HG02678 (cell line): ENCODE results near the gene BMPR2.
"Not testable (repeated sequence)": the region's sequence is repeated elsewhere in the genome, so short reads cannot be mapped to it uniquely, and the experiment has no call there.

Source experiments
- ATAC-seq: cut with Tn5 transposase; IDR thresholded peaks from one replicate; pipeline ENCODE4 v1.9.1; 2021; ENCODE audit warnings: mild to moderate bottlenecking, moderate library complexity; ENCODE audit not compliant: unreplicated experiment

The BMPR2 gene

GRCh38 chr2:202375609-202376408 is at the start of gene BMPR2:
BMPR2 (plus strand) TSS chr2:202376327; CDS start chr2:202377475, 1,148 bp downstream.
- ATAC-seq: peak; percentile 70

GRCh38 chr2:202327858-202328257 is 48.3 kb upstream of the BMPR2 start:
- no peak for ATAC-seq

GRCh38 chr2:202335791-202336467 is 40.2 kb upstream of the BMPR2 start:
- ATAC-seq: no peak

- ATAC-seq: no peak
Measured at GRCh38 chr2:202337151-202337550, 39.0 kb upstream of the BMPR2 start.

GRCh38 chr2:202337706-202338346 is 38.3 kb upstream of the BMPR2 start:
- ATAC-seq: no peak

- ATAC-seq: no peak
Measured at GRCh38 chr2:202339071-202339870, 36.9 kb upstream of the BMPR2 start.

GRCh38 chr2:202344178-202344577 is 31.9 kb upstream of the BMPR2 start:
- ATAC-seq: no peak

GRCh38 chr2:202346180-202346579 is 29.9 kb upstream of the BMPR2 start:
- no peak for ATAC-seq

GRCh38 chr2:202353430-202353829 is 22.7 kb upstream of the BMPR2 start:
- no peak for ATAC-seq

- ATAC-seq: no peak
Measured at GRCh38 chr2:202355993-202356505, 20.1 kb upstream of the BMPR2 start.

GRCh38 chr2:202358924-202359323 is 17.2 kb upstream of the BMPR2 start:
- ATAC-seq: not testable (repeated sequence)

- ATAC-seq: no peak
Measured at GRCh38 chr2:202360646-202361045, 15.5 kb upstream of the BMPR2 start.

GRCh38 chr2:202361108-202361507 is 15.0 kb upstream of the BMPR2 start:
- no peak for ATAC-seq

GRCh38 chr2:202373490-202373889 is 2.6 kb upstream of the BMPR2 start:
- no peak for ATAC-seq

GRCh38 chr2:202374383-202374782 is 1.7 kb upstream of the BMPR2 start:
- not testable (repeated sequence) for ATAC-seq

GRCh38 chr2:202375033-202375608 is 1.0 kb upstream of the BMPR2 start:
- ATAC-seq: no peak

- peak; percentile 19 for ATAC-seq
Measured at GRCh38 chr2:202376460-202377206, 506 bp downstream of the BMPR2 start.

GRCh38 chr2:202377207-202377761 is 1.2 kb downstream of the BMPR2 start:
- no peak for ATAC-seq

- ATAC-seq: no peak
Measured at GRCh38 chr2:202378001-202378400, 1.9 kb downstream of the BMPR2 start.
